Ascending aorta (tissue), 2 donors: ENCODE results near the gene TGM5. TPM values are rescaled to one million over a fixed set of nuclear protein-coding genes. Genes with fewer than 3 reads are reported as not detected.
A peak's percentile ranks its signal among the peaks of the same experiment; 100 is the strongest.

ENCODE experiments used
- DNase-seq, 2 donors: peaks; one replicate each; pipeline ENCODE4 v3.0.0-alpha.2; 2019; ENCODE audit warnings: low spot score in 2 of 2
- H3K27ac ChIP-seq, 2 donors: fragments of 200-600 bp; sonication (generic); one replicate each; pipeline ENCODE4 v1.5.1; 2016 to 2017; ENCODE audit warnings: mild to moderate bottlenecking in 1 of 2
- H3K27me3 ChIP-seq: fragments of 200-600 bp; sonication (generic); one replicate; pipeline ENCODE4 v1.5.1; 2017
- H3K36me3 ChIP-seq, 2 donors: fragments of 200-600 bp; sonication (generic); one replicate each; pipeline ENCODE4 v1.5.1; 2016
- H3K4me1 ChIP-seq, 2 donors: fragments of 200-600 bp; sonication (generic); one replicate each; pipeline ENCODE4 v1.5.1; 2016 to 2017; ENCODE audit warnings: mild to moderate bottlenecking in 1 of 2
- H3K4me3 ChIP-seq, 2 donors: fragments of 200-600 bp; sonication (generic); one replicate each; pipeline ENCODE4 v1.5.1; 2016 to 2017; ENCODE audit warnings: mild to moderate bottlenecking in 1 of 2
- H3K9me3 ChIP-seq, 2 donors: fragments of 200-600 bp; sonication (generic); one replicate each; pipeline ENCODE4 v1.5.1; 2016
- CTCF ChIP-seq, 3 experiments: fragments of 200-600 bp in 2 of 3; fragments of 450-650 bp in 1 of 3; sonication (generic) in 2 of 3; IDR thresholded peaks; one replicate each; pipeline ENCODE4 v1.5.1; 2016 to 2019; ENCODE audit warnings: antibody characterized with exemption in 3 of 3, mild to moderate bottlenecking in 1 of 3, moderate library complexity in 1 of 3
- intact Hi-C: fragments of 100-400 bp; cut with DNase I; formaldehyde crosslinking; loops from one replicate; pipeline ENCODE4 v1.15.1; 2023
- total RNA-seq: library from RNA; depleted of rRNA; stranded (reverse); fragments of >200 nt; gene quantifications from one replicate; pipeline ENCODE4 v1.1.0, GENCODE V29; 2016

TGM5 gene
- total RNA-seq, 1 donor from 2014 or later, result not detected

GRCh38 chr15:43286074-43286473, 19.3 kb upstream of the TGM5 start:
- no peaks in the 10 kb centered on the region for H3K4me1 ChIP-seq
- no peak overlapping the region for H3K27ac ChIP-seq
- H3K27me3 ChIP-seq, result no peaks in the 10 kb centered on the region
- DNase-seq, result no peak
- no peaks in the 10 kb centered on the region for H3K9me3 ChIP-seq
- intact Hi-C loops, result no loop called here
- no peaks in the 10 kb centered on the region for H3K36me3 ChIP-seq
- TF ChIP-seq CTCF (IDR thresholded peaks at IDR 0.05), result no peak
- no peak overlapping the region for H3K4me3 ChIP-seq

- Histone ChIP-seq H3K9me3 (no peaks in the 10 kb centered on the region), H3K36me3 (no peaks in the 10 kb centered on the region), H3K27ac (no peak overlapping the region), H3K4me3 (no peak overlapping the region), H3K4me1 (no peaks in the 10 kb centered on the region), H3K27me3 (no peaks in the 10 kb centered on the region)
- intact Hi-C loops, result loop anchor here (1.0 kb wide), 1 partner anchor 60 kb away; no protein-coding TSS in a partner anchor
- DNase-seq, result no peak
- TF ChIP-seq CTCF (IDR thresholded peaks at IDR 0.05), result peak; percentile 78 to 84 (median 81)
These were observed 18.9 kb upstream of the TGM5 start for GRCh38 chr15:43285609-43286037.

GRCh38 chr15:43283526-43283925, 16.8 kb upstream of the TGM5 start:
- no peak for TF ChIP-seq CTCF (IDR thresholded peaks at IDR 0.05)
- Histone ChIP-seq H3K9me3 (no peaks in the 10 kb centered on the region), H3K27me3 (no peaks in the 10 kb centered on the region), H3K36me3 (no peaks in the 10 kb centered on the region), H3K4me3 (no peak overlapping the region), H3K4me1 (no peaks in the 10 kb centered on the region), H3K27ac (no peak overlapping the region)
- intact Hi-C loops, result no loop called here
- DNase-seq, result no peak

- TF ChIP-seq CTCF (IDR thresholded peaks at IDR 0.05), result no peak
- Histone ChIP-seq H3K27me3 (no peaks in the 10 kb centered on the region), H3K4me3 (no peak overlapping the region), H3K4me1 (no peaks in the 10 kb centered on the region), H3K36me3 (no peaks in the 10 kb centered on the region), H3K9me3 (no peaks in the 10 kb centered on the region), H3K27ac (no peak overlapping the region)
- intact Hi-C loops, result loop anchor here (1.0 kb wide), 1 partner anchor 54 kb away; no protein-coding TSS in a partner anchor
- DNase-seq, result no peak
These were observed 15.3 kb upstream of the TGM5 start for GRCh38 chr15:43281926-43282602.

- no peaks in the 10 kb centered on the region for H3K27me3 ChIP-seq
These were observed 14.3 kb upstream of the TGM5 start for GRCh38 chr15:43280996-43281395.

More at GRCh38 chr15:43280996-43281395, 14.3 kb upstream of the TGM5 start:
- no peaks in the 10 kb centered on the region for H3K36me3 ChIP-seq
- no peaks in the 10 kb centered on the region for H3K4me1 ChIP-seq
- TF ChIP-seq CTCF (IDR thresholded peaks at IDR 0.05), result no peak
- DNase-seq, result no peak
- no peak overlapping the region for H3K27ac ChIP-seq
- no peak overlapping the region for H3K4me3 ChIP-seq
- intact Hi-C loops, result loop anchor here (1.0 kb wide), 1 partner anchor 53 kb away; no protein-coding TSS in a partner anchor
- H3K9me3 ChIP-seq, result no peaks in the 10 kb centered on the region
